Activated T-helper 17 cell treated with anti-CD3 and anti-CD28 coated beads, Interleukin-2, amount 50 U/mL, for 72 hours (primary cell): Measurements from ENCODE around the gene EGFR. TPM values are rescaled to one million over a fixed set of nuclear protein-coding genes. Genes with fewer than 3 reads are reported as not detected.

Source experiments
- ATAC-seq: fragments of 150-1000 bp; cut with Tn5 transposase; replicated peaks from 2 replicates; pipeline ENCODE4 v1.10.0; 2021; ENCODE audit warnings: mild to moderate bottlenecking, moderate library complexity
- H3K27ac Mint-ChIP-seq: one replicate; pipeline ENCODE4 v1.8.0; 2022; ENCODE audit warnings: mixed read lengths
- H3K27me3 Mint-ChIP-seq: one replicate; pipeline ENCODE4 v1.8.0; 2022; ENCODE audit warnings: mixed read lengths
- H3K36me3 Mint-ChIP-seq: one replicate; pipeline ENCODE4 v1.8.0; 2022; ENCODE audit warnings: low read depth, mild to moderate bottlenecking, mixed read lengths
- H3K4me1 Mint-ChIP-seq: one replicate; pipeline ENCODE4 v1.8.0; 2022; ENCODE audit warnings: mixed read lengths
- H3K4me3 Mint-ChIP-seq: one replicate; pipeline ENCODE4 v1.8.0; 2022; ENCODE audit warnings: mild to moderate bottlenecking, mixed read lengths
- H3K9me3 Mint-ChIP-seq: one replicate; pipeline ENCODE4 v1.8.0; 2022; ENCODE audit warnings: mixed read lengths
- total RNA-seq, 2 donors: library from RNA; stranded (reverse); gene quantifications; one replicate each; pipeline ENCODE4 v1.2.3, GENCODE V29; 2022

EGFR gene
- total RNA-seq, 2 donors from 2014 or later, result 0.02 TPM; not detected in 1

- H3K27me3 Mint-ChIP-seq, result peaks cover 6% of the 10 kb centered on the region
- no peak for ATAC-seq
- no peak overlapping the region for H3K27ac Mint-ChIP-seq
- no peaks in the 10 kb centered on the region for H3K9me3 Mint-ChIP-seq
- H3K4me3 Mint-ChIP-seq, result no peak overlapping the region
- no peaks in the 10 kb centered on the region for H3K36me3 Mint-ChIP-seq
- no peaks in the 10 kb centered on the region for H3K4me1 Mint-ChIP-seq
Observed at GRCh38 chr7:55260676-55261385, 242.0 kb downstream of the EGFR start.
